Lower leg skin (tissue), 3 donors: ENCODE results near the gene FAM167B.

Source experiments
- POLR2A ChIP-seq, 2 donors: fragments of 450-650 bp; IDR thresholded peaks; one replicate each; pipeline ENCODE4 v1.6.1; 2016 to 2017; ENCODE audit warnings: antibody characterized with exemption in 2 of 2, mild to moderate bottlenecking in 1 of 2, moderate library complexity in 1 of 2
- TF ChIP-seq, protein P1 (sequence below), 3 donors: fragments of 450-650 bp; IDR thresholded peaks; one replicate each; pipeline ENCODE4 v1.5.1; 2016; ENCODE audit warnings: antibody characterized with exemption in 3 of 3, mild to moderate bottlenecking in 3 of 3, moderate library complexity in 2 of 3

DNA sequence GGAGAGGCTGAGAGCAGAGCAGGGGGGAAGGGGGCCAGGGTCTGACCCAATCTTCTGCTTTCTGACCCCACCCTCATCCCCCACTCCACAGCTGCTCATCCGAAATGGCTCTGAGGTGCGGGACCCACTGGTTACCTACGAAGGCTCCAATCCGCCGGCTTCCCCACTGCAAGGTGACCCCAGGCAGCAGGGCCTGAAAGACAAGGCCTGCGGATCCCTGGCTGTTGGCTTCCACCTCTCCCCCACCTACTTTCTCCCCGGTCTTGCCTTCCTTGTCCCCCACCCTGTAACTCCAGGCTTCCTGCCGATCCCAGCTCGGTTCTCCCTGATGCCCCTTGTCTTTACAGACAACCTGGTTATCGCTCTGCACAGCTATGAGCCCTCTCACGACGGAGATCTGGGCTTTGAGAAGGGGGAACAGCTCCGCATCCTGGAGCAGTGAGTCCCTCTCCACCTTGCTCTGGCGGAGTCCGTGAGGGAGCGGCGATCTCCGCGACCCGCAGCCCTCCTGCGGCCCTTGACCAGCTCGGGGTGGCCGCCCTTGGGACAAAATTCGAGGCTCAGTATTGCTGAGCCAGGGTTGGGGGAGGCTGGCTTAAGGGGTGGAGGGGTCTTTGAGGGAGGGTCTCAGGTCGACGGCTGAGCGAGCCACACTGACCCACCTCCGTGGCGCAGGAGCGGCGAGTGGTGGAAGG is 27.8 kb downstream of the FAM167B start:
- TF ChIP-seq, protein P1, sequence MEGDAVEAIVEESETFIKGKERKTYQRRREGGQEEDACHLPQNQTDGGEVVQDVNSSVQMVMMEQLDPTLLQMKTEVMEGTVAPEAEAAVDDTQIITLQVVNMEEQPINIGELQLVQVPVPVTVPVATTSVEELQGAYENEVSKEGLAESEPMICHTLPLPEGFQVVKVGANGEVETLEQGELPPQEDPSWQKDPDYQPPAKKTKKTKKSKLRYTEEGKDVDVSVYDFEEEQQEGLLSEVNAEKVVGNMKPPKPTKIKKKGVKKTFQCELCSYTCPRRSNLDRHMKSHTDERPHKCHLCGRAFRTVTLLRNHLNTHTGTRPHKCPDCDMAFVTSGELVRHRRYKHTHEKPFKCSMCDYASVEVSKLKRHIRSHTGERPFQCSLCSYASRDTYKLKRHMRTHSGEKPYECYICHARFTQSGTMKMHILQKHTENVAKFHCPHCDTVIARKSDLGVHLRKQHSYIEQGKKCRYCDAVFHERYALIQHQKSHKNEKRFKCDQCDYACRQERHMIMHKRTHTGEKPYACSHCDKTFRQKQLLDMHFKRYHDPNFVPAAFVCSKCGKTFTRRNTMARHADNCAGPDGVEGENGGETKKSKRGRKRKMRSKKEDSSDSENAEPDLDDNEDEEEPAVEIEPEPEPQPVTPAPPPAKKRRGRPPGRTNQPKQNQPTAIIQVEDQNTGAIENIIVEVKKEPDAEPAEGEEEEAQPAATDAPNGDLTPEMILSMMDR (IDR thresholded peaks at IDR 0.05): no peak
- TF ChIP-seq POLR2A (IDR thresholded peaks at IDR 0.05): no peak
